Activated CD8-positive, alpha-beta memory T cell treated with anti-CD3 and anti-CD28 coated beads for 36 hours (primary cell): ENCODE measurements around the gene PRKN. TPM values are rescaled to one million over a fixed set of nuclear protein-coding genes. Genes with fewer than 3 reads are reported as not detected.

Experiments used
- CTCF ChIA-PET: fragments of 350-600 bp; sonication (Branson Sonifier 250); formaldehyde crosslinking; loops from one replicate; lab custom pipeline; 2021; ENCODE audit warnings: antibody characterized with exemption; lab: Charles Lee
- POLR2A ChIA-PET: fragments of 350-600 bp; sonication (Branson Sonifier 250); formaldehyde crosslinking; loops from one replicate; lab custom pipeline; 2021; ENCODE audit warnings: antibody characterized with exemption; lab: Charles Lee
- total RNA-seq, 2 experiments: library from RNA; stranded (reverse); gene quantifications; one replicate each; pipeline ENCODE4 v1.2.3, GENCODE V29; 2021

Gene PRKN
- total RNA-seq, 2 experiments from 2014 or later = not detected

GRCh38 chr6:162074641-162075275, 652.8 kb downstream of the PRKN start:
- ChIA-PET CTCF (interaction anchor here (0.6 kb wide), 1 partner anchor 26 kb away, joined by 3 read pairs; no protein-coding TSS in a partner anchor), POLR2A (no interaction called here)

GRCh38 chr6:162070639-162071038, 656.9 kb downstream of the PRKN start:
- CTCF ChIA-PET = no interaction called here
- POLR2A ChIA-PET = no interaction called here

GRCh38 chr6:162069995-162070394, 657.6 kb downstream of the PRKN start:
- POLR2A ChIA-PET = no interaction called here
- CTCF ChIA-PET = no interaction called here

- ChIA-PET CTCF (interaction anchor here (0.6 kb wide), 1 partner anchor 170 kb away, joined by 3 read pairs; no protein-coding TSS in a partner anchor), POLR2A (no interaction called here)
Observed at GRCh38 chr6:162068340-162068739, 659.2 kb downstream of the PRKN start.

GRCh38 chr6:162063666-162064065, 663.9 kb downstream of the PRKN start:
- ChIA-PET POLR2A (no interaction called here), CTCF (no interaction called here)

- ChIA-PET CTCF (no interaction called here), POLR2A (no interaction called here)
Observed at GRCh38 chr6:162058281-162058875, 669.2 kb downstream of the PRKN start.

- ChIA-PET POLR2A (no interaction called here), CTCF (interaction anchor here (1.0 kb wide), 1 partner anchor 32 kb away, joined by 3 read pairs; no protein-coding TSS in a partner anchor)
Observed at GRCh38 chr6:162056745-162057144, 670.8 kb downstream of the PRKN start.

- CTCF ChIA-PET = interaction anchor here (1.0 kb wide), 1 partner anchor 33 kb away, joined by 3 read pairs; no protein-coding TSS in a partner anchor
- POLR2A ChIA-PET = no interaction called here
Observed at GRCh38 chr6:162056061-162056460, 671.5 kb downstream of the PRKN start.

- ChIA-PET POLR2A (no interaction called here), CTCF (no interaction called here)
Observed at GRCh38 chr6:162055365-162055764, 672.2 kb downstream of the PRKN start.

GRCh38 chr6:162053084-162053483, 674.5 kb downstream of the PRKN start:
- POLR2A ChIA-PET = no interaction called here
- CTCF ChIA-PET = no interaction called here

- ChIA-PET POLR2A (no interaction called here), CTCF (no interaction called here)
Observed at GRCh38 chr6:162050579-162050978, 677.0 kb downstream of the PRKN start.

- ChIA-PET CTCF (no interaction called here), POLR2A (no interaction called here)
Observed at GRCh38 chr6:162046324-162046723, 681.2 kb downstream of the PRKN start.

- ChIA-PET CTCF (no interaction called here), POLR2A (no interaction called here)
Observed at GRCh38 chr6:162032620-162033019, 694.9 kb downstream of the PRKN start.

GRCh38 chr6:162029873-162030576, 697.5 kb downstream of the PRKN start:
- ChIA-PET POLR2A (no interaction called here), CTCF (no interaction called here)

- ChIA-PET CTCF (no interaction called here), POLR2A (no interaction called here)
Observed at GRCh38 chr6:162026843-162027242, 700.7 kb downstream of the PRKN start.

- ChIA-PET CTCF (no interaction called here), POLR2A (no interaction called here)
Observed at GRCh38 chr6:162026031-162026430, 701.5 kb downstream of the PRKN start.

GRCh38 chr6:162019349-162019748, 708.2 kb downstream of the PRKN start:
- POLR2A ChIA-PET = no interaction called here

GRCh38 chr6:162017536-162017935, 710.0 kb downstream of the PRKN start:
- CTCF ChIA-PET = no interaction called here
- POLR2A ChIA-PET = no interaction called here

More at GRCh38 chr6:162019349-162019748, 708.2 kb downstream of the PRKN start:
- CTCF ChIA-PET = no interaction called here

- ChIA-PET CTCF (no interaction called here), POLR2A (no interaction called here)
Observed at GRCh38 chr6:162014069-162014811, 713.3 kb downstream of the PRKN start.

GRCh38 chr6:162005372-162005771, 722.2 kb downstream of the PRKN start:
- ChIA-PET CTCF (no interaction called here), POLR2A (no interaction called here)
